GM06990 (cell line): ENCODE results near the gene ZAR1L.

ENCODE experiments used
- DNase-seq: peaks from one replicate; pipeline ENCODE4 v3.0.0-alpha.2; 2011; ENCODE audit not compliant: insufficient read length; ENCODE audit errors: extremely low read depth
- H3K27me3 ChIP-seq: replicated peaks from 2 replicates; pipeline ENCODE4 v1.6.0; 2011; ENCODE audit warnings: low read length; ENCODE audit not compliant: control insufficient read depth, insufficient read depth
- H3K36me3 ChIP-seq: 2 replicates; pipeline ENCODE4 v1.5.1; 2011; ENCODE audit warnings: low read length; ENCODE audit not compliant: control insufficient read depth, insufficient read depth
- H3K4me3 ChIP-seq: replicated peaks from 2 replicates; pipeline ENCODE4 v1.5.1; 2011; ENCODE audit warnings: low read depth, mild to moderate bottlenecking, control low read depth, low read length
- TF ChIP-seq, protein P1 (sequence below): IDR thresholded peaks from 2 replicates; pipeline ENCODE4 v1.5.1; 2011; ENCODE audit warnings: low read length, control low read depth, mild to moderate bottlenecking, inconsistent platforms; ENCODE audit not compliant: insufficient read depth, poor library complexity, severe bottlenecking

ZAR1L gene

GRCh38 chr13:32300406-32300805, 14.8 kb downstream of the ZAR1L start:
- no peak for DNase-seq
- TF ChIP-seq, protein P1, sequence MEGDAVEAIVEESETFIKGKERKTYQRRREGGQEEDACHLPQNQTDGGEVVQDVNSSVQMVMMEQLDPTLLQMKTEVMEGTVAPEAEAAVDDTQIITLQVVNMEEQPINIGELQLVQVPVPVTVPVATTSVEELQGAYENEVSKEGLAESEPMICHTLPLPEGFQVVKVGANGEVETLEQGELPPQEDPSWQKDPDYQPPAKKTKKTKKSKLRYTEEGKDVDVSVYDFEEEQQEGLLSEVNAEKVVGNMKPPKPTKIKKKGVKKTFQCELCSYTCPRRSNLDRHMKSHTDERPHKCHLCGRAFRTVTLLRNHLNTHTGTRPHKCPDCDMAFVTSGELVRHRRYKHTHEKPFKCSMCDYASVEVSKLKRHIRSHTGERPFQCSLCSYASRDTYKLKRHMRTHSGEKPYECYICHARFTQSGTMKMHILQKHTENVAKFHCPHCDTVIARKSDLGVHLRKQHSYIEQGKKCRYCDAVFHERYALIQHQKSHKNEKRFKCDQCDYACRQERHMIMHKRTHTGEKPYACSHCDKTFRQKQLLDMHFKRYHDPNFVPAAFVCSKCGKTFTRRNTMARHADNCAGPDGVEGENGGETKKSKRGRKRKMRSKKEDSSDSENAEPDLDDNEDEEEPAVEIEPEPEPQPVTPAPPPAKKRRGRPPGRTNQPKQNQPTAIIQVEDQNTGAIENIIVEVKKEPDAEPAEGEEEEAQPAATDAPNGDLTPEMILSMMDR, result no peak
- no peaks in the 10 kb centered on the region for H3K27me3 ChIP-seq
- H3K4me3 ChIP-seq, result no peak overlapping the region
- H3K36me3 ChIP-seq, result no peaks in the 10 kb centered on the region

DNA sequence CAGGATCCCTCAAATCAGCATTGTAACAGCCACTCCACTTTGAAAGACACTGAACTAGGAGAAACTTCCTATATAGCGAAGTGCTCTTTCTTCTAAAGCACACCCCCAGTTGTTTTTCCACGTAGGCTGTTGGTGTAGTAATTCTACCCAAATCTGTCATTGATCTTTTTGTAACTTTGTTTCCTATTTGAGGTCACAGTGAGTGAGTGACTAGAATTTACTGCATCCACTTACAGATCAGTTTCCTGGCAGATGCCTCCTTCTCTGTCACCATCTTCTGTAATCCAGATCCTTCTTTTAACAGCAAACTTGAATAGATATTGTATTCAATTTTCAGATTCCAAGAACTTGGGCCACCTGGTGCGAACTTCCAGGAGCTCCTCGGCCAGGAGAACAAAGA, 15.3 kb downstream of the ZAR1L start:
- DNase-seq, result no peak
- Histone ChIP-seq H3K4me3 (no peak overlapping the region), H3K36me3 (no peaks in the 10 kb centered on the region), H3K27me3 (no peaks in the 10 kb centered on the region)
- TF ChIP-seq, protein P1, result no peak

- H3K27me3 ChIP-seq, result no peaks in the 10 kb centered on the region
- DNase-seq, result no peak
- TF ChIP-seq, protein P1, result no peak
- H3K4me3 ChIP-seq, result no peak overlapping the region
- no peaks in the 10 kb centered on the region for H3K36me3 ChIP-seq
Measured at GRCh38 chr13:32298695-32299094, 16.5 kb downstream of the ZAR1L start.

- TF ChIP-seq, protein P1, result no peak
- no peaks in the 10 kb centered on the region for H3K27me3 ChIP-seq
Measured at GRCh38 chr13:32297206-32297605, 18.0 kb downstream of the ZAR1L start.

DNA sequence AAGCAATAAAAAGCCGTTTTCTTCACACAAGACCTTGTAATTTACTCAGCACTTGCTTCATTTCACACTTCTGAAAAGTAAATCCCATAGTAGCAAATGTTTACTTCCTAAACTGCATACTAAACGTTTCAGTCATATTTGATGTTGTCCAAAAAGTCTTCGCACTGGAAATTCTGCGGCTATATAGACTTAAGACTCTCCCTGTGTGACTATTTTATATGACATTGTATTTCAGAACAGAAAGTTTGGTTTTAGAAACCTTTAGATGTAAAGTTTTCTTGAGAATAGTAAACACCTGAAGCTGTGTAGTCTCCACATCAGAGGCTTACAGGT, 29.6 kb downstream of the ZAR1L start:
- Histone ChIP-seq H3K4me3 (no peak overlapping the region), H3K27me3 (no peaks in the 10 kb centered on the region), H3K36me3 (no peaks in the 10 kb centered on the region)
- TF ChIP-seq, protein P1, result no peak
- DNase-seq, result no peak

More at GRCh38 chr13:32297206-32297605, 18.0 kb downstream of the ZAR1L start:
- DNase-seq, result no peak
- no peak overlapping the region for H3K4me3 ChIP-seq
- H3K36me3 ChIP-seq, result no peaks in the 10 kb centered on the region

DNA sequence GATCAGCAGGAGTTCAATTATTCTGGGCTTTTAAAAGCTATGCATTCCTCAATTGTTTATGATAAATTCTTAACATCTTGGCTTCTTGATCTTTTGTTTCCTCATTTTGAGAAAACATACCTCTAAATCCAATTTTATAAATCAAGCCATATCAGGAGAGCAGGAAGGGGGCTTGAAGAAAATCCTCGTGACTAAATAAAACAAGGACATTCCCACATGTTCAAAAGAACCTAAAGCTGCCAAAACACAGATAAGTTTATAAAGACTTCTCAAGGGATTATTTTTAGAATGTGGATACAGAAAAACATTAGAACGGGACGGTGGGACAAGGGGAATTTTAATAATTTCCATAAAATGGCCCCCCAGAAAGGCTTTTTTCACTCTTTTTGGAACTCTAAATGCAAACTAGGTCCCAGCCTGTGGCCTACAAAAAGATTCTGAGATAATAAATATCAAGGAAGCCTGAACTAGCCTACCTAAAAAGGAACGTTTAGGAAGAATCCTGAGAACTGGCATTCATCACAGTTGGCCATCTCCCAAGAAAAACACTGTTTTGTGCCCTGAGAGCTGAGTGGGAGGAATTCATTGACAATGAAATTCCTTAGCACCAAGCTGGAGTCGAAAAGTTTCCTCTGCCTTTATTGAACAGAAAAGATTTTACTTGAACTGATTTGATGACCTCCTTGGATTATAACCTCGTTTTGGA, 30.1 kb downstream of the ZAR1L start:
- TF ChIP-seq, protein P1, result no peak
- no peak for DNase-seq
- Histone ChIP-seq H3K27me3 (no peaks in the 10 kb centered on the region), H3K4me3 (no peak overlapping the region), H3K36me3 (no peaks in the 10 kb centered on the region)
